GM06990 (cell line): ENCODE data around the gene DMC1.

ENCODE experiments used
- DNase-seq: peaks from one replicate; pipeline ENCODE4 v3.0.0-alpha.2; 2011; ENCODE audit not compliant: insufficient read length; ENCODE audit errors: extremely low read depth
- H3K27me3 ChIP-seq: replicated peaks from 2 replicates; pipeline ENCODE4 v1.6.0; 2011; ENCODE audit warnings: low read length; ENCODE audit not compliant: control insufficient read depth, insufficient read depth
- H3K36me3 ChIP-seq: 2 replicates; pipeline ENCODE4 v1.5.1; 2011; ENCODE audit warnings: low read length; ENCODE audit not compliant: control insufficient read depth, insufficient read depth
- H3K4me3 ChIP-seq: replicated peaks from 2 replicates; pipeline ENCODE4 v1.5.1; 2011; ENCODE audit warnings: low read depth, mild to moderate bottlenecking, control low read depth, low read length
- CTCF ChIP-seq: IDR thresholded peaks from 2 replicates; pipeline ENCODE4 v1.5.1; 2011; ENCODE audit warnings: low read length, control low read depth, mild to moderate bottlenecking, inconsistent platforms; ENCODE audit not compliant: insufficient read depth, poor library complexity, severe bottlenecking

DMC1 gene

GRCh38 chr22:38612217-38613006, 42.4 kb upstream of the DMC1 start:
- no peak for TF ChIP-seq CTCF
- Histone ChIP-seq H3K4me3 (no peak overlapping the region), H3K27me3 (no peaks in the 10 kb centered on the region), H3K36me3 (no peaks in the 10 kb centered on the region)
- no peak for DNase-seq

GRCh38 chr22:38611559-38611958, 41.6 kb upstream of the DMC1 start:
- H3K36me3 ChIP-seq: no peaks in the 10 kb centered on the region
- TF ChIP-seq CTCF: no peak
- no peak overlapping the region for H3K4me3 ChIP-seq
- DNase-seq: no peak
- H3K27me3 ChIP-seq: no peaks in the 10 kb centered on the region

GRCh38 chr22:38610234-38610633, 40.3 kb upstream of the DMC1 start:
- TF ChIP-seq CTCF: no peak
- H3K36me3 ChIP-seq: no peaks in the 10 kb centered on the region
- no peak overlapping the region for H3K4me3 ChIP-seq
- H3K27me3 ChIP-seq: no peaks in the 10 kb centered on the region
- no peak for DNase-seq

- TF ChIP-seq CTCF: no peak
- H3K36me3 ChIP-seq: no peaks in the 10 kb centered on the region
- DNase-seq: no peak
Measured at GRCh38 chr22:38608992-38609750, 39.2 kb upstream of the DMC1 start.

GRCh38 chr22:38607680-38608079, 37.7 kb upstream of the DMC1 start:
- TF ChIP-seq CTCF: no peak
- no peaks in the 10 kb centered on the region for H3K36me3 ChIP-seq
- no peak overlapping the region for H3K4me3 ChIP-seq
- H3K27me3 ChIP-seq: no peaks in the 10 kb centered on the region
- no peak for DNase-seq

More at GRCh38 chr22:38608992-38609750, 39.2 kb upstream of the DMC1 start:
- Histone ChIP-seq H3K4me3 (no peak overlapping the region), H3K27me3 (no peaks in the 10 kb centered on the region)
